H1 (cell line): ENCODE data around the gene COL21A1. TPM values are rescaled to one million over a fixed set of nuclear protein-coding genes. Genes with fewer than 3 reads are reported as not detected.

ENCODE experiments used
- EGR1 ChIP-seq: IDR thresholded peaks from 2 replicates; pipeline ENCODE4 v1.6.1; 2011; ENCODE audit warnings: low read depth, low read length, borderline replicate concordance
- POU5F1 ChIP-seq: IDR thresholded peaks from 2 replicates; pipeline ENCODE4 v1.6.1; 2011; ENCODE audit warnings: low read depth, mild to moderate bottlenecking, low read length, moderate library complexity
- RFX5 ChIP-seq: IDR thresholded peaks from 2 replicates; pipeline ENCODE4 v1.6.1; 2011; ENCODE audit warnings: low read depth, low read length, improper control_type of control experiment, borderline replicate concordance
- YY1 ChIP-seq: IDR thresholded peaks from 2 replicates; pipeline ENCODE4 v1.6.1; 2011; ENCODE audit warnings: low read depth, mild to moderate bottlenecking, low read length
- ZNF274 ChIP-seq: IDR thresholded peaks from 2 replicates; pipeline ENCODE4 v1.7.0; 2012; ENCODE audit warnings: low read length, borderline replicate concordance; ENCODE audit errors: extremely low read depth
- polyA plus RNA-seq, 7 experiments: library from polyadenylated mRNA; depleted of rRNA in 3 of 7; stranded (reverse) in 5 of 7; unstranded in 2 of 7; fragments of >200 nt in 5 of 7; fragments of 200-250 nt in 2 of 7; gene quantifications; 1 replicate in 5 of 7; 2 replicates in 1 of 7; 4 replicates in 1 of 7; pipeline versions ENCODE4 v1.2.1 to v1.2.3, GENCODE V29; 2011 to 2013; ENCODE audit warnings: missing spikeins in 2 of 7, mixed read lengths in 2 of 7
- total RNA-seq: library from RNA; stranded (reverse); fragmentation: NEBNext Ultra II Directional; extraction: Animal tissue kit (Norgen Biotek cat#: 25700); gene quantifications from 2 replicates; pipeline ENCODE4 v1.2.1, GENCODE V29; 2021

The COL21A1 gene
- total and polyA plus RNA-seq, 2 of the 8 experiments (the other 6 are each of a cell fraction or from before 2014, with no cell fraction given), result 1.6 to 3.4 TPM

DNA sequence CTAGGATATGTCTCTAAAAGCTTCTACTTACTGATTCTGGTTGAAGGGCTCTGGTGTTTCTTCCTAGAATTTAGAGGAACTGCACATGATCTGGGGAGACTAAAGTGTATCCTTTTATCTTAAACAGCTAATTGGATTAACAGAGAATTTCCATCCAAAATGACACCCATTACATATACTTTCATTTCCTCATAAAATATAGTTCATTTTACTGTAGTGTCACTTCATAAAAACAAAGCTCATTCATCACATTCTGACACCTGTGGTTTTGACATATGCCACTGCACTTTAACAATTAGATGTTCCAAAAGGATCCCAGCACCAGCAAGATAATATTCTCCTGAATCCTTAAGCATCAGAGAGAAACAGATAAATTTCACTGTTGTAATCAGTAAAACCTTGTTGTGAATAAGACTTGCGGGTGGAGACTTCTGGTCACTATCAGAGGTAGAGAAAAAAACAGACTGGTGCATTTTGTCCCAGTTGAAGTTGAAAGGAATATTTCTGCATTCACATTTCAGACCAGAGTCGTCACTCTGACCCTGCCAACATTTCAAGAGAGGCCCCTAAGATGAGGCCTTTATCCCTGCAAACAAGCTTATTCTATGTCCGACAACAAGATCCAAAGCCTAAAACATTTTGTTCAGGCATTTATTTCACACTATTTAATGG, 196.7 kb downstream of the COL21A1 start (continued):
- TF ChIP-seq POU5F1, result no peak
- TF ChIP-seq YY1, result no peak
- TF ChIP-seq ZNF274, result no peak
- TF ChIP-seq RFX5, result no peak
- TF ChIP-seq EGR1, result no peak
- TF ChIP-seq, all 59 proteins: peak for 0
